GM18505 (cell line): Measurements from ENCODE around the gene TMEM131.

Experiments
- ATAC-seq: cut with Tn5 transposase; IDR thresholded peaks from one replicate; pipeline ENCODE4 v1.9.1; 2021; ENCODE audit not compliant: unreplicated experiment
- POLR2A ChIP-seq: IDR thresholded peaks from 4 replicates; pipeline ENCODE4 v1.6.1; 2011; ENCODE audit warnings: borderline replicate concordance; ENCODE audit not compliant: insufficient read depth, insufficient read length; ENCODE audit errors: extremely low read depth

TMEM131 gene

DNA sequence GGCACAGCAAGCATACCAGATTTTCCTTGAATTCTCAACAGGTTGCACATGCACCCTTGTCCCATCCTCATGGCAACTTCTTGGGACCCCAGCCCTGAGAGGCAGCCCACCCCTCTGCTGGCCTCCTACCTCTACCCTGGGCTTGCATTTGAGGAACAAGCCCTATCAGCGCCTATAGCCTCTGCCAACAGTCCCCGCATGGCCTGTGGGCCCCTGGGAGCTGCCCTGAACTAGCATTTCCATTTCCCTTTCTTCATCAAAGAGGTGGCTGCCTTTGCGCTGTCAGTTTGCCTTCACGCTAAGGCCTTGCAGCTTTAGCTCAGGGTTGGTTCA lies 287.7 kb downstream of the TMEM131 start:
- ATAC-seq, result no peak
- no peak for TF ChIP-seq POLR2A

DNA sequence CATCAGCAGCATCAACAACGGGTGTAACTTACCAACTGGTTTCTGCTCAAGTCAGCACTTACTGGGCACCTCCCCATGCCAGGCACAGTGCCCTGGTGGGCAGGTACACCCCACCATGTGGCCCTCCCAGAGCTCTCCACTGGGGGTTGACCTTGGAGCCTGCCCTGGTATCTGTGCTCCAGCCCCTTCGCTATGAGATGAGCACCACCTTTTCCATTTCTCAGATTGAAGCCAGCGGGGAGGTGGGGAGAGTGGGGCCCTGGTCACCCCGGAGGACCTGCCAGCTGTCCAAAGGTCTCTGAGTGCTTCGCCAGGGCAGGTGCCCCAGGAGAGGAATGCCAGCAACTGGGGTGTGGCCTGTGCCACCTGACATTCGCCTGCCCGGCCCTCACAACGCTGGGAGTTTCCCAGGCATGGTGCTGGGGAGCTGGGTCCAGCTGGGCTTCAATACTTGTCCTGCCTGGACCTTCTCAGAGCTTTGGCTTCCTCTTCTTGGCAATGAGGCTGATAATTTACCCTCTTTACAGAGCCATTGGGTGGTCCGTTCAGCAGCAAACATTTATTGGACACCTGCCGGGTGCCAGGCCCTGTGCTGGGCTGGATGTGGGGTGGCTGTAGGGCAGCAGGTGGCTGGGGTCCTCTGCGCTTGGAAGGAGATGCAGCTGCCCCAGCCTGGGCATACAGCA lies 288.2 kb downstream of the TMEM131 start:
- no peak for TF ChIP-seq POLR2A
- ATAC-seq, result no peak

DNA sequence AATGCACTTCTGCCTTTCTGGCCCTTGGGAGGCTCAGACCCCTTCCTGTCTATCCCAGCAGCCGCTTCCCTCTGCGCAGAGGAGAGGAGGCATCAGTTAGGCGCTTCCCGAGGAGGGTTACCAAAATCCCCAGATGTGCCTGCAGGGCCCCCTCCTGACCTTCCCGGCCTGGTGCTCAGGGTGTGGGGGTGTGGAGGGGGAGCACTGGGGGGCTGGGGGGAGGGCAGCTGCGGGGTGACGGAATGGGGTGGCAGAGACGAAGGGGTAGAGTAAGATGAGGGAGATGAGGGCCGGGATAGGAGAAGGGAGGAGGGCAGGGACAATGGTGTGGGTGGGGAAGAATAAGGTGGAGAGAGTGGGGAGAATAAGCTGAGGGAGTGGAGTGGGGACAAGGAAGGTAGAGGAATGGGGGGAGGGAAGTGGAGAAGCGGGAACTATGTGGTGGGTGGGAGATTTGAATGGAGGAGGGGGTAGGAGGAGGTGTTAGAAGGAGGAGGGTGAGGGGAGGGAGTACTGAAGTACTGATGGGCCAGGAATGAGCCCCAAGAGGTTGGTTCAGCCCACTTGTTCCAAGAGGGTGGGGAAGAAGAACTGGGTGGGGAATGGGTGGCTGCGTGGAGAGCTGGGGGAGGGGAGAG lies 288.9 kb downstream of the TMEM131 start:
- no peak for TF ChIP-seq POLR2A
- ATAC-seq, result no peak
